Measurements from ENCODE around the gene NTSR1. TPM values are rescaled to one million over a fixed set of nuclear protein-coding genes. Genes with fewer than 3 reads are reported as not detected.
A peak's percentile ranks its signal among the peaks of the same experiment; 100 is the strongest.

NTSR1 gene
- total RNA-seq, 2 donors from 2014 or later: not detected

GRCh38 chr20:62769346-62770071, 60.9 kb downstream of the NTSR1 start:
- H3K27me3 Mint-ChIP-seq (ENCODE audit: low read depth): no peaks in the 10 kb centered on the region
- no peak overlapping the region for H3K4me3 Mint-ChIP-seq
- ATAC-seq (replicated peaks in 1 of 2) (no peak), DNase-seq (no peak)
- H3K4me1 Mint-ChIP-seq (ENCODE audit: low read depth): peaks cover 14% of the 10 kb centered on the region
- no peak overlapping the region for H3K27ac Mint-ChIP-seq
- H3K36me3 Mint-ChIP-seq (ENCODE audit: insufficient read depth in 2 of 2): no peaks in the 10 kb centered on the region
- H3K9me3 Mint-ChIP-seq: no peaks in the 10 kb centered on the region

- Mint-ChIP-seq H3K9me3 (no peaks in the 10 kb centered on the region), H3K27ac (no peak overlapping the region), H3K36me3 (ENCODE audit: insufficient read depth in 2 of 2) (no peaks in the 10 kb centered on the region), H3K4me3 (no peak overlapping the region), H3K4me1 (ENCODE audit: low read depth) (peaks cover 22% of the 10 kb centered on the region), H3K27me3 (ENCODE audit: low read depth) (no peaks in the 10 kb centered on the region)
- no peak for DNase-seq
- no peak for ATAC-seq (replicated peaks in 1 of 2)
These were observed 61.7 kb downstream of the NTSR1 start for GRCh38 chr20:62770111-62770910.

GRCh38 chr20:62770916-62771315, 62.3 kb downstream of the NTSR1 start:
- ATAC-seq (replicated peaks in 1 of 2) (no peak), DNase-seq (no peak)
- peaks cover 28% of the 10 kb centered on the region for H3K4me1 Mint-ChIP-seq (ENCODE audit: low read depth)
- H3K36me3 Mint-ChIP-seq (ENCODE audit: insufficient read depth in 2 of 2): no peaks in the 10 kb centered on the region
- no peaks in the 10 kb centered on the region for H3K27me3 Mint-ChIP-seq (ENCODE audit: low read depth)
- H3K4me3 Mint-ChIP-seq: no peak overlapping the region
- no peak overlapping the region for H3K27ac Mint-ChIP-seq
- H3K9me3 Mint-ChIP-seq: no peaks in the 10 kb centered on the region

- no peaks in the 10 kb centered on the region for H3K36me3 Mint-ChIP-seq (ENCODE audit: insufficient read depth in 2 of 2)
- H3K27ac Mint-ChIP-seq: no peak overlapping the region
- DNase-seq (no peak), ATAC-seq (replicated peaks in 1 of 2) (no peak)
- H3K27me3 Mint-ChIP-seq (ENCODE audit: low read depth): no peaks in the 10 kb centered on the region
- no peaks in the 10 kb centered on the region for H3K9me3 Mint-ChIP-seq
- H3K4me3 Mint-ChIP-seq: no peak overlapping the region
- H3K4me1 Mint-ChIP-seq (ENCODE audit: low read depth): peaks cover 34% of the 10 kb centered on the region
These were observed 62.9 kb downstream of the NTSR1 start for GRCh38 chr20:62771396-62772102.

- Mint-ChIP-seq H3K27ac (no peak overlapping the region), H3K36me3 (ENCODE audit: insufficient read depth in 2 of 2) (no peaks in the 10 kb centered on the region), H3K27me3 (ENCODE audit: low read depth) (no peaks in the 10 kb centered on the region), H3K9me3 (peaks cover 0 to 3% of the 10 kb centered on the region in 2 donors), H3K4me1 (ENCODE audit: low read depth) (peaks cover 40% of the 10 kb centered on the region), H3K4me3 (no peak overlapping the region)
- DNase-seq (no peak), ATAC-seq (replicated peaks in 1 of 2) (no peak)
These were observed 63.5 kb downstream of the NTSR1 start for GRCh38 chr20:62772103-62772611.

GRCh38 chr20:62772619-62772989, 64.0 kb downstream of the NTSR1 start:
- no peak for DNase-seq
- Mint-ChIP-seq H3K9me3 (peaks cover 0 to 3% of the 10 kb centered on the region in 2 donors), H3K36me3 (ENCODE audit: insufficient read depth in 2 of 2) (no peaks in the 10 kb centered on the region), H3K27ac (no peak overlapping the region), H3K27me3 (ENCODE audit: low read depth) (no peaks in the 10 kb centered on the region), H3K4me3 (no peak overlapping the region), H3K4me1 (ENCODE audit: low read depth) (peaks cover 43% of the 10 kb centered on the region)
- ATAC-seq (replicated peaks in 1 of 2): no peak

- DNase-seq: no peak
- H3K27me3 Mint-ChIP-seq (ENCODE audit: low read depth): no peaks in the 10 kb centered on the region
- no peak overlapping the region for H3K27ac Mint-ChIP-seq
- H3K4me3 Mint-ChIP-seq: no peak overlapping the region
- peaks cover 0 to 3% of the 10 kb centered on the region in 2 donors for H3K9me3 Mint-ChIP-seq
- no peaks in the 10 kb centered on the region for H3K36me3 Mint-ChIP-seq (ENCODE audit: insufficient read depth in 2 of 2)
- peaks cover 43% of the 10 kb centered on the region for H3K4me1 Mint-ChIP-seq (ENCODE audit: low read depth)
- no peak for ATAC-seq (replicated peaks in 1 of 2)
These were observed 64.6 kb downstream of the NTSR1 start for GRCh38 chr20:62772990-62773844.

GRCh38 chr20:62773845-62774714, 65.4 kb downstream of the NTSR1 start:
- H3K4me3 Mint-ChIP-seq: no peak overlapping the region

GRCh38 chr20:62774762-62775161, 66.1 kb downstream of the NTSR1 start:
- ATAC-seq (replicated peaks in 1 of 2) (no peak), DNase-seq (no peak)
- H3K9me3 Mint-ChIP-seq: peaks cover 0 to 3% of the 10 kb centered on the region in 2 donors
- H3K4me3 Mint-ChIP-seq: no peak overlapping the region
- H3K36me3 Mint-ChIP-seq (ENCODE audit: insufficient read depth in 2 of 2): no peaks in the 10 kb centered on the region
- no peak overlapping the region for H3K27ac Mint-ChIP-seq
- no peaks in the 10 kb centered on the region for H3K27me3 Mint-ChIP-seq (ENCODE audit: low read depth)
- H3K4me1 Mint-ChIP-seq (ENCODE audit: low read depth): peaks cover 43% of the 10 kb centered on the region

More at GRCh38 chr20:62773845-62774714, 65.4 kb downstream of the NTSR1 start:
- Mint-ChIP-seq H3K36me3 (ENCODE audit: insufficient read depth in 2 of 2) (no peaks in the 10 kb centered on the region), H3K27ac (no peak overlapping the region), H3K27me3 (ENCODE audit: low read depth) (no peaks in the 10 kb centered on the region), H3K9me3 (peaks cover 0 to 3% of the 10 kb centered on the region in 2 donors), H3K4me1 (ENCODE audit: low read depth) (peaks cover 43% of the 10 kb centered on the region)
- no peak for DNase-seq
- ATAC-seq (replicated peaks in 1 of 2): no peak

GRCh38 chr20:62775206-62775605, 66.6 kb downstream of the NTSR1 start:
- Mint-ChIP-seq H3K4me1 (ENCODE audit: low read depth) (peaks cover 43% of the 10 kb centered on the region), H3K27ac (no peak overlapping the region), H3K9me3 (peaks cover 0 to 3% of the 10 kb centered on the region in 2 donors)

GRCh38 chr20:62776035-62776691, 67.5 kb downstream of the NTSR1 start:
- peak overlapping the region; percentile 77 for H3K27ac Mint-ChIP-seq
- ATAC-seq (replicated peaks in 1 of 2) (no peak), DNase-seq (no peak)
- no peaks in the 10 kb centered on the region for H3K27me3 Mint-ChIP-seq (ENCODE audit: low read depth)
- H3K9me3 Mint-ChIP-seq: peaks cover 0 to 3% of the 10 kb centered on the region in 2 donors
- no peaks in the 10 kb centered on the region for H3K36me3 Mint-ChIP-seq (ENCODE audit: insufficient read depth in 2 of 2)
- H3K4me3 Mint-ChIP-seq: peak overlapping the region; percentile 56 to 79
- peaks cover 43% of the 10 kb centered on the region for H3K4me1 Mint-ChIP-seq (ENCODE audit: low read depth)

More at GRCh38 chr20:62775206-62775605, 66.6 kb downstream of the NTSR1 start:
- Mint-ChIP-seq H3K4me3 (no peak overlapping the region), H3K36me3 (ENCODE audit: insufficient read depth in 2 of 2) (no peaks in the 10 kb centered on the region), H3K27me3 (ENCODE audit: low read depth) (no peaks in the 10 kb centered on the region)
- DNase-seq: no peak
- no peak for ATAC-seq (replicated peaks in 1 of 2)
